Testis (tissue), 2 donors: ENCODE data around the gene TMEFF1.

Experiments used
- CTCF ChIP-seq, 3 experiments: fragments of 450-650 bp in 2 of 3; fragments of 200-600 bp in 1 of 3; sonication (generic) in 1 of 3; IDR thresholded peaks; one replicate each; pipeline ENCODE4 v1.5.1; 2016 to 2019; ENCODE audit warnings: antibody characterized with exemption in 3 of 3, mild to moderate bottlenecking in 2 of 3, moderate library complexity in 1 of 3
- POLR2A ChIP-seq: fragments of 450-650 bp; IDR thresholded peaks from one replicate; pipeline ENCODE4 v1.6.1; 2017; ENCODE audit warnings: antibody characterized with exemption, mild to moderate bottlenecking, moderate library complexity

- TF ChIP-seq CTCF (IDR thresholded peaks at IDR 0.05) (no peak), POLR2A (no peak)
These were observed 36.4 kb upstream of the TMEFF1 start for GRCh38 chr9:100436571-100436970.
